Measurements from ENCODE around the gene CEP192. TPM values are rescaled to one million over a fixed set of nuclear protein-coding genes. Genes with fewer than 3 reads are reported as not detected.

Gene CEP192
- total and polyA plus RNA-seq, 7 donors: 4.6 to 30.4 (median 19.8) TPM

- Histone ChIP-seq H3K36me3 (no peaks in the 10 kb centered on the region), H3K27me3 (no peaks in the 10 kb centered on the region), H3K27ac (no peak overlapping the region), H3K4me3 (no peak overlapping the region), H3K9me3 (peaks cover 0 to 8% (median 3%) of the 10 kb centered on the region in 4 donors), H3K4me1 (no peaks in the 10 kb centered on the region)
- WGBS, 2 donors: 91 to 93% methylated on average over 16 of the region's 16 CpGs
- intact Hi-C loops (cut with DNase I): loop anchor here (2.0 kb wide), 1 partner anchor 49 kb away; no protein-coding TSS in a partner anchor
- DNase-seq: no peak
- TF ChIP-seq CTCF (IDR thresholded peaks at IDR 0.05) (no peak), EP300 (IDR thresholded peaks at IDR 0.05) (no peak), POLR2A (IDR thresholded peaks at IDR 0.05) (no peak), POLR2AphosphoS5 (IDR thresholded peaks at IDR 0.05) (no peak)
These were observed 170.2 kb downstream of the CEP192 start for GRCh38 chr18:13161276-13161899.

GRCh38 chr18:13163167-13163927 lies 172.2 kb downstream of the CEP192 start:
- intact Hi-C loops (cut with DNase I): no loop called here
- peaks cover 0 to 2% (median 0%) of the 10 kb centered on the region in 4 donors for H3K9me3 ChIP-seq
- no peak for DNase-seq

GRCh38 chr18:13164406-13164805 lies 173.2 kb downstream of the CEP192 start:
- Histone ChIP-seq H3K27me3 (no peaks in the 10 kb centered on the region), H3K4me1 (no peaks in the 10 kb centered on the region), H3K27ac (no peak overlapping the region), H3K9me3 (peaks cover 0 to 2% (median 0%) of the 10 kb centered on the region in 4 donors), H3K4me3 (no peak overlapping the region), H3K36me3 (no peaks in the 10 kb centered on the region)
- WGBS, 2 donors: 90 to 95% methylated on average over 13 of the region's 13 CpGs
- intact Hi-C loops (cut with DNase I): no loop called here
- TF ChIP-seq POLR2AphosphoS5 (IDR thresholded peaks at IDR 0.05) (no peak), EP300 (IDR thresholded peaks at IDR 0.05) (no peak), CTCF (IDR thresholded peaks at IDR 0.05) (no peak), POLR2A (IDR thresholded peaks at IDR 0.05) (no peak)
- DNase-seq: no peak

More at GRCh38 chr18:13163167-13163927, 172.2 kb downstream of the CEP192 start:
- no peak for TF ChIP-seq EP300 (IDR thresholded peaks at IDR 0.05)
- Histone ChIP-seq H3K27me3 (no peaks in the 10 kb centered on the region), H3K36me3 (no peaks in the 10 kb centered on the region), H3K4me3 (no peak overlapping the region), H3K4me1 (no peaks in the 10 kb centered on the region), H3K27ac (no peak overlapping the region)
- WGBS, 2 donors: 52 to 88% methylated on average over 12 of the region's 12 CpGs

GRCh38 chr18:13165636-13166423 lies 174.7 kb downstream of the CEP192 start:
- TF ChIP-seq CTCF (IDR thresholded peaks at IDR 0.05) (no peak), EP300 (IDR thresholded peaks at IDR 0.05) (no peak), POLR2A (IDR thresholded peaks at IDR 0.05) (no peak), POLR2AphosphoS5 (IDR thresholded peaks at IDR 0.05) (no peak)
- 92 to 95% methylated on average over 16 of the region's 16 CpGs for WGBS, 2 donors
- Histone ChIP-seq H3K36me3 (no peaks in the 10 kb centered on the region), H3K27ac (no peak overlapping the region), H3K4me1 (no peaks in the 10 kb centered on the region), H3K4me3 (no peak overlapping the region), H3K9me3 (peaks cover 0 to 2% (median 0%) of the 10 kb centered on the region in 4 donors), H3K27me3 (no peaks in the 10 kb centered on the region)
- intact Hi-C loops (cut with DNase I): no loop called here
- DNase-seq: no peak

Measured in sigmoid colon (tissue), 7 donors.